ENCODE measurements around the gene RPS14. TPM values are rescaled to one million over a fixed set of nuclear protein-coding genes. Genes with fewer than 3 reads are reported as not detected.

The RPS14 gene
- total and polyA plus RNA-seq, 2 of the 8 experiments (the other 6 are each of a cell fraction or from before 2014, with no cell fraction given): 2,548 to 6,423 TPM

DNA sequence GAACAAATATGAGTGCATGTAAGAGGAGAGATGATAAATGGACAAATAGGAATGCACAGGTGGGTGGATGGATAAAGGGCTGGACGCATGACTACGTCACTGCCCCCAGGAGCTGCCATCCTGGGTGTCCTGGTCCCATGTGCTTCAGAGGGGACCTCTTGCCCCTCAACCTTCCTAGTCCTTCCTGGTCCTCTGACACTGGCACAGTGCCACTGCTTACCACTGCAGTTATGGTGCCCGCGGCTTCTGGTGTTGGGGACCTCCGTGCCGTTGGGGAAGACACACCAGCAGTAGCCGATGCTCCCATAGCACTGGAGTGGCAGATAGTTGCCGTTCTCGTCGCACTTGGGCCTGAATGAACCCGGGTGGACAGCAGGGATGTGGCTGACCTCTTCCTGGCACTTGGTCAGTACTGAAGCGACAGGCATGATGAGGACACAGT lies 46.6 kb downstream of the RPS14 start:
- H3K4me2 ChIP-seq (ENCODE audit: insufficient read depth in 1 of 2, low read depth in 2 of 2, low read length in 2 of 2): no peak overlapping the region

More for the DNA sequence above, 46.6 kb downstream of the RPS14 start:
- no peaks in the 10 kb centered on the region for H3K23me2 ChIP-seq (ENCODE audit: low read depth, low read length)
- H3K36me3 ChIP-seq (ENCODE audit: control insufficient read depth in 2 of 4, insufficient read depth in 4 of 4, low read length in 3 of 4): peaks cover 18 to 48% (median 34%) of the 10 kb centered on the region in 4 experiments
- no peak overlapping the region for H2BK12ac ChIP-seq (ENCODE audit: low read depth, low read length)
- CTCF ChIA-PET (ENCODE audit: partially characterized antibody): interaction anchor here (0.6 to 16.9 kb wide), 3 partner anchors 21 to 169 kb away, joined by 3 to 274 read pairs (median 245); no protein-coding TSS in a partner anchor
- no peak overlapping the region for H3K4ac ChIP-seq (replicated peaks; ENCODE audit: insufficient read length, low read depth, low read length)
- no peaks in the 10 kb centered on the region for H3K79me1 ChIP-seq (ENCODE audit: low read depth, low read length)
- no peaks in the 10 kb centered on the region for H3K79me2 ChIP-seq (ENCODE audit: control insufficient read depth in 1 of 2, insufficient read depth in 2 of 2, low read length in 2 of 2)
- no peak overlapping the region for H3K4me3 ChIP-seq (ENCODE audit: extremely low read depth in 1 of 4, insufficient read depth in 2 of 4, low read depth in 3 of 4, low read length in 4 of 4)
- H2AFZ ChIP-seq (ENCODE audit: low read length): no peak overlapping the region
- DNase-seq (ENCODE audit: low read depth in 1 of 2, low spot score in 2 of 2) (no peak), FAIRE-seq (no peak)
- no peak overlapping the region for H2BK5ac ChIP-seq (ENCODE audit: low read depth, low read length)
- H3K56ac ChIP-seq (replicated peaks; ENCODE audit: insufficient read length, low read depth, low read length): no peak overlapping the region
- TF ChIP-seq CHD2 (IDR thresholded peaks at IDR 0.05; ENCODE audit: low read length) (no peak), POLR2AphosphoS5 (IDR thresholded peaks at IDR 0.05; ENCODE audit: low read depth, low read length) (peak; percentile 50; the same call in 1 of the 2 replicates)
- no peak overlapping the region for H3K18ac ChIP-seq (ENCODE audit: extremely low read depth, low read length)
- no peaks in the 10 kb centered on the region for H3K9me3 ChIP-seq (ENCODE audit: insufficient read depth in 2 of 2, low read depth in 1 of 2, low read length in 1 of 2)
- H4K5ac ChIP-seq (ENCODE audit: insufficient read length, low read depth, low read length): no peak overlapping the region
- H4K20me1 ChIP-seq (replicated peaks in 1 of 2; ENCODE audit: control insufficient read depth in 1 of 2, insufficient read depth in 2 of 2, low read length in 2 of 2): peaks cover 6 to 8% of the 10 kb centered on the region in 2 experiments
- POLR2A ChIA-PET (ENCODE audit: partially characterized antibody): interaction anchor here (0.9 to 19.1 kb wide), 10 partner anchors 10 to 298 kb away, joined by 3 to 455 read pairs (median 10); partner anchors contain the start of genes CD74, RBM22, RPS14 and TCOF1
- no peaks in the 10 kb centered on the region for H3K4me1 ChIP-seq (replicated peaks in 1 of 4; ENCODE audit: control insufficient read depth in 3 of 4, insufficient read depth in 4 of 4, low read length in 3 of 4)
- H2AK5ac ChIP-seq (ENCODE audit: low read depth, low read length): no peak overlapping the region
- no peak overlapping the region for H2BK15ac ChIP-seq (ENCODE audit: low read length)
- no peak overlapping the region for H3K23ac ChIP-seq (ENCODE audit: insufficient read length)
- no peak overlapping the region for H3K14ac ChIP-seq (ENCODE audit: insufficient read length)
- no peak overlapping the region for H4K91ac ChIP-seq (replicated peaks; ENCODE audit: insufficient read length, low read length)
- no peak overlapping the region for H3K27ac ChIP-seq (ENCODE audit: low read depth, low read length)
- H2BK120ac ChIP-seq (replicated peaks; ENCODE audit: low read depth, low read length): no peak overlapping the region
- H4K8ac ChIP-seq (ENCODE audit: extremely low read depth, insufficient read depth, low read length): no peak overlapping the region
- H3K9ac ChIP-seq (replicated peaks in 1 of 4; ENCODE audit: extremely low read depth in 1 of 4, low read depth in 3 of 4, low read length in 3 of 4): no peak overlapping the region
- no peaks in the 10 kb centered on the region for H3K27me3 ChIP-seq (replicated peaks in 1 of 4; ENCODE audit: control insufficient read depth in 3 of 4, extremely low read depth in 1 of 4, insufficient read depth in 3 of 4, low read length in 3 of 4)
- 97% methylated on average over 12 of the region's 12 CpGs; no CpG with 5 or more reads in 1 of the 2 experiments for WGBS, 2 experiments (ENCODE audit: extremely low coverage in 1 of 2, insufficient coverage in 1 of 2, insufficient read length in 1 of 2, insufficient replicate concordance in 2 of 2, low coverage in 1 of 2, low lambda C conversion rate in 2 of 2, missing lambda C conversion rate in 1 of 2)
- H2BK20ac ChIP-seq (ENCODE audit: low read length): no peak overlapping the region
